HepG2 (cell line): ENCODE measurements around the gene TMIGD3. TPM values are rescaled to one million over a fixed set of nuclear protein-coding genes. Genes with fewer than 3 reads are reported as not detected.

ENCODE experiments used
- AGO2 ChIP-seq: fragments of 200-400 bp; formaldehyde crosslinking; optimal IDR thresholded peaks from 2 replicates; pipeline ENCODE3; 2017; ENCODE audit warnings: mild to moderate bottlenecking, low read depth, low read length, moderate library complexity
- CBFB ChIP-seq: sonication (generic); formaldehyde crosslinking; IDR thresholded peaks from 2 replicates; pipeline ENCODE4 v1.4.0; 2020; ENCODE audit warnings: missing genetic modification reagents
- HNRNPUL1 ChIP-seq: fragments of 200-400 bp; formaldehyde crosslinking; IDR thresholded peaks from 2 replicates; pipeline ENCODE4 v1.6.1; 2017; ENCODE audit warnings: low read depth, mild to moderate bottlenecking, low read length, moderate library complexity
- IKZF5 ChIP-seq: IDR thresholded peaks from 2 replicates; pipeline ENCODE4 v1.6.1; 2018; ENCODE audit warnings: missing genetic modification reagents, mild to moderate bottlenecking, missing compliant biosample characterization
- KDM4B ChIP-seq: sonication (generic); formaldehyde crosslinking; IDR thresholded peaks from 2 replicates; pipeline ENCODE4 v1.4.0; 2020; ENCODE audit warnings: missing genetic modification reagents
- KLF15 ChIP-seq: sonication (generic); formaldehyde crosslinking; IDR thresholded peaks from 2 replicates; pipeline ENCODE4 v1.8.1; 2023; ENCODE audit warnings: borderline replicate concordance, mild to moderate bottlenecking, inconsistent platforms, missing genetic modification reagents, mixed read lengths
- MZF1 ChIP-seq: sonication (generic); formaldehyde crosslinking; IDR thresholded peaks from 2 replicates; pipeline ENCODE4 v1.8.1; 2023; ENCODE audit warnings: mild to moderate bottlenecking, missing genetic modification reagents, borderline replicate concordance
- NCOA2 ChIP-seq: sonication (generic); formaldehyde crosslinking; IDR thresholded peaks from 2 replicates; pipeline ENCODE4 v1.8.0; 2022; ENCODE audit warnings: inconsistent platforms
- NR0B2 ChIP-seq: sonication (generic); formaldehyde crosslinking; IDR thresholded peaks from 2 replicates; pipeline ENCODE4 v1.4.0; 2020; ENCODE audit warnings: mild to moderate bottlenecking, missing genetic modification reagents
- SUZ12 ChIP-seq: fragments of 150-350 bp; IDR thresholded peaks from 2 replicates; pipeline ENCODE4 v1.6.1; 2014; ENCODE audit warnings: low read depth, low read length
- TEAD3 ChIP-seq: optimal IDR thresholded peaks from 2 replicates; pipeline ENCODE3; 2016; ENCODE audit warnings: borderline replicate concordance
- THAP7 ChIP-seq: sonication (generic); formaldehyde crosslinking; IDR thresholded peaks from 2 replicates; pipeline ENCODE4 v1.8.1; 2023; ENCODE audit warnings: mild to moderate bottlenecking, missing genetic modification reagents
- ZMYM3 ChIP-seq: sonication (generic); formaldehyde crosslinking; IDR thresholded peaks from 2 replicates; pipeline ENCODE4 v1.5.1; 2020; ENCODE audit warnings: mild to moderate bottlenecking, missing genetic modification reagents
- ZNF160 ChIP-seq: sonication (generic); formaldehyde crosslinking; IDR thresholded peaks from 2 replicates; pipeline ENCODE4 v1.8.0; 2022; ENCODE audit warnings: mild to moderate bottlenecking, inconsistent platforms, missing genetic modification reagents
- ZNF256 ChIP-seq: sonication (generic); formaldehyde crosslinking; conservative IDR thresholded peaks from 2 replicates; pipeline ENCODE4 v1.4.0; 2020; ENCODE audit warnings: missing genetic modification reagents
- ZNF296 ChIP-seq: sonication (generic); formaldehyde crosslinking; conservative IDR thresholded peaks from 2 replicates; pipeline ENCODE4 v1.5.0; 2020; ENCODE audit warnings: mild to moderate bottlenecking, missing genetic modification reagents
- ZNF615 ChIP-seq: sonication (generic); formaldehyde crosslinking; IDR thresholded peaks from 2 replicates; pipeline ENCODE4 v1.5.0; 2020; ENCODE audit warnings: mild to moderate bottlenecking, missing genetic modification reagents, borderline replicate concordance
- ZNF724P ChIP-seq: sonication (generic); formaldehyde crosslinking; IDR thresholded peaks from 2 replicates; pipeline ENCODE4 v1.8.0; 2022; ENCODE audit warnings: missing genetic modification reagents, borderline replicate concordance
- ZNF768 ChIP-seq: sonication (generic); formaldehyde crosslinking; IDR thresholded peaks from 2 replicates; pipeline ENCODE4 v1.4.0; 2020; ENCODE audit warnings: missing genetic modification reagents
- ZNF841 ChIP-seq: sonication (generic); formaldehyde crosslinking; IDR thresholded peaks from 2 replicates; pipeline ENCODE4 v1.8.1; 2023; ENCODE audit warnings: missing genetic modification reagents, borderline replicate concordance
- polyA plus RNA-seq, 8 experiments: library from polyadenylated mRNA; depleted of rRNA in 3 of 8; stranded (reverse) in 7 of 8; unstranded in 1 of 8; fragments of >200 nt; fragmentation: Illumina TruSeq in 4 of 8; extraction: Trizol in 4 of 8; gene quantifications; 2 replicates each; pipeline versions ENCODE4 v1.2.1 to v1.2.3, GENCODE V29; 2011 to 2016; ENCODE audit warnings: low read depth in 4 of 8, missing spikeins in 1 of 8, mixed read lengths in 1 of 8; ENCODE audit not compliant: insufficient read depth in 1 of 8
- total RNA-seq, 5 experiments: library from RNA; depleted of rRNA; stranded (reverse); fragments of >200 nt; fragmentation: Illumina TruSeq; extraction: Trizol; gene quantifications; 2 replicates each; pipeline ENCODE4 v1.2.3, GENCODE V29; 2016; ENCODE audit warnings: low read depth in 1 of 5
- TF ChIP-seq, protein P1 (sequence below): sonication (generic); formaldehyde crosslinking; conservative IDR thresholded peaks from 2 replicates; pipeline ENCODE4 v1.8.0; 2022; ENCODE audit warnings: mild to moderate bottlenecking, moderate library complexity, missing genetic modification reagents
- TF ChIP-seq, protein P2 (sequence below): sonication (generic); formaldehyde crosslinking; IDR thresholded peaks from 2 replicates; pipeline ENCODE4 v1.4.0; 2020; ENCODE audit warnings: mild to moderate bottlenecking, missing genetic modification reagents
- TF ChIP-seq, protein P3 (sequence below): sonication (generic); formaldehyde crosslinking; IDR thresholded peaks from 2 replicates; pipeline ENCODE4 v1.9.0; 2021; ENCODE audit warnings: missing genetic modification reagents, borderline replicate concordance

The TMIGD3 gene
- total and polyA plus RNA-seq, 2 of the 13 experiments (the other 11 are each of a cell fraction or from before 2014, with no cell fraction given), result not detected

- TF ChIP-seq ZNF615 (no peak; the same call in 1 of the 2 replicates), KDM4B (no peak), ZNF296 (CRISPR knock-in tag) (no peak), TEAD3 (CRISPR knock-in tag) (no peak), CBFB (CRISPR knock-in tag) (no peak), ZNF841 (no peak), IKZF5 (no peak), ZNF160 (CRISPR knock-in tag) (no peak), SUZ12 (no peak), KLF15 (CRISPR knock-in tag) (no peak), NR0B2 (CRISPR knock-in tag) (no peak), THAP7 (CRISPR knock-in tag) (no peak), ZNF768 (CRISPR knock-in tag) (no peak), NCOA2 (no peak), AGO2 (peak; percentile 63), ZMYM3 (CRISPR knock-in tag) (no peak), ZNF256 (CRISPR knock-in tag) (no peak), HNRNPUL1 (no peak), MZF1 (CRISPR knock-in tag) (no peak), ZNF724P (CRISPR knock-in tag) (no peak)
- TF ChIP-seq, protein P1, sequence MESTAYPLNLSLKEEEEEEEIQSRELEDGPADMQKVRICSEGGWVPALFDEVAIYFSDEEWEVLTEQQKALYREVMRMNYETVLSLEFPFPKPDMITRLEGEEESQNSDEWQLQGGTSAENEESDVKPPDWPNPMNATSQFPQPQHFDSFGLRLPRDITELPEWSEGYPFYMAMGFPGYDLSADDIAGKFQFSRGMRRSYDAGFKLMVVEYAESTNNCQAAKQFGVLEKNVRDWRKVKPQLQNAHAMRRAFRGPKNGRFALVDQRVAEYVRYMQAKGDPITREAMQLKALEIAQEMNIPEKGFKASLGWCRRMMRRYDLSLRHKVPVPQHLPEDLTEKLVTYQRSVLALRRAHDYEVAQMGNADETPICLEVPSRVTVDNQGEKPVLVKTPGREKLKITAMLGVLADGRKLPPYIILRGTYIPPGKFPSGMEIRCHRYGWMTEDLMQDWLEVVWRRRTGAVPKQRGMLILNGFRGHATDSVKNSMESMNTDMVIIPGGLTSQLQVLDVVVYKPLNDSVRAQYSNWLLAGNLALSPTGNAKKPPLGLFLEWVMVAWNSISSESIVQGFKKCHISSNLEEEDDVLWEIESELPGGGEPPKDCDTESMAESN, result 0 out of 2 replicates have a peak, but pooled peaks have one; percentile 12
- TF ChIP-seq, protein P2, sequence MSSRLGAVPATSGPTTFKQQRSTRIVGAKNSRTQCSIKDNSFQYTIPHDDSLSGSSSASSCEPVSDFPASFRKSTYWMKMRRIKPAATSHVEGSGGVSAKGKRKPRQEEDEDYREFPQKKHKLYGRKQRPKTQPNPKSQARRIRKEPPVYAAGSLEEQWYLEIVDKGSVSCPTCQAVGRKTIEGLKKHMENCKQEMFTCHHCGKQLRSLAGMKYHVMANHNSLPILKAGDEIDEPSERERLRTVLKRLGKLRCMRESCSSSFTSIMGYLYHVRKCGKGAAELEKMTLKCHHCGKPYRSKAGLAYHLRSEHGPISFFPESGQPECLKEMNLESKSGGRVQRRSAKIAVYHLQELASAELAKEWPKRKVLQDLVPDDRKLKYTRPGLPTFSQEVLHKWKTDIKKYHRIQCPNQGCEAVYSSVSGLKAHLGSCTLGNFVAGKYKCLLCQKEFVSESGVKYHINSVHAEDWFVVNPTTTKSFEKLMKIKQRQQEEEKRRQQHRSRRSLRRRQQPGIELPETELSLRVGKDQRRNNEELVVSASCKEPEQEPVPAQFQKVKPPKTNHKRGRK, result no peak
- TF ChIP-seq, protein P3, sequence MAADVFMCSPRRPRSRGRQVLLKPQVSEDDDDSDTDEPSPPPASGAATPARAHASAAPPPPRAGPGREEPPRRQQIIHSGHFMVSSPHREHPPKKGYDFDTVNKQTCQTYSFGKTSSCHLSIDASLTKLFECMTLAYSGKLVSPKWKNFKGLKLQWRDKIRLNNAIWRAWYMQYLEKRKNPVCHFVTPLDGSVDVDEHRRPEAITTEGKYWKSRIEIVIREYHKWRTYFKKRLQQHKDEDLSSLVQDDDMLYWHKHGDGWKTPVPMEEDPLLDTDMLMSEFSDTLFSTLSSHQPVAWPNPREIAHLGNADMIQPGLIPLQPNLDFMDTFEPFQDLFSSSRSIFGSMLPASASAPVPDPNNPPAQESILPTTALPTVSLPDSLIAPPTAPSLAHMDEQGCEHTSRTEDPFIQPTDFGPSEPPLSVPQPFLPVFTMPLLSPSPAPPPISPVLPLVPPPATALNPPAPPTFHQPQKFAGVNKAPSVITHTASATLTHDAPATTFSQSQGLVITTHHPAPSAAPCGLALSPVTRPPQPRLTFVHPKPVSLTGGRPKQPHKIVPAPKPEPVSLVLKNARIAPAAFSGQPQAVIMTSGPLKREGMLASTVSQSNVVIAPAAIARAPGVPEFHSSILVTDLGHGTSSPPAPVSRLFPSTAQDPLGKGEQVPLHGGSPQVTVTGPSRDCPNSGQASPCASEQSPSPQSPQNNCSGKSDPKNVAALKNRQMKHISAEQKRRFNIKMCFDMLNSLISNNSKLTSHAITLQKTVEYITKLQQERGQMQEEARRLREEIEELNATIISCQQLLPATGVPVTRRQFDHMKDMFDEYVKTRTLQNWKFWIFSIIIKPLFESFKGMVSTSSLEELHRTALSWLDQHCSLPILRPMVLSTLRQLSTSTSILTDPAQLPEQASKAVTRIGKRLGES (CRISPR knock-in tag), result no peak
Observed at GRCh38 chr1:111448482-111448917, 54.9 kb downstream of the TMIGD3 start (continued).
